Cardiac muscle cell (in vitro differentiated cells and primary cell): ENCODE data around the gene CUEDC1. TPM values are rescaled to one million over a fixed set of nuclear protein-coding genes. Genes with fewer than 3 reads are reported as not detected.

Experiments
- DNase-seq, 2 donors: peaks; one replicate each; pipeline versions ENCODE4 v3.0.0 to v3.0.0-alpha.2; 2010 to 2017; ENCODE audit warnings: low read depth in 1 of 2, low spot score in 1 of 2
- H3K27ac ChIP-seq: fragments of 200-600 bp; sonication (generic); 2 replicates; pipeline ENCODE4 v1.5.1; 2016
- H3K27me3 ChIP-seq: fragments of 200-600 bp; sonication (generic); 2 replicates; pipeline ENCODE4 v1.6.0; 2016; ENCODE audit warnings: control low read depth
- H3K36me3 ChIP-seq: fragments of 200-600 bp; sonication (generic); 2 replicates; pipeline ENCODE4 v1.5.1; 2016; ENCODE audit warnings: control low read depth
- H3K4me1 ChIP-seq: fragments of 200-600 bp; sonication (generic); 2 replicates; pipeline ENCODE4 v1.8.1; 2017; ENCODE audit warnings: low read depth, mild to moderate bottlenecking, mixed run types
- H3K4me3 ChIP-seq: fragments of 200-600 bp; sonication (generic); 2 replicates; pipeline ENCODE4 v1.5.1; 2016; ENCODE audit warnings: mild to moderate bottlenecking
- H3K9me3 ChIP-seq: fragments of 200-600 bp; sonication (generic); 2 replicates; pipeline ENCODE4 v1.5.1; 2017; ENCODE audit warnings: low read depth, mild to moderate bottlenecking, control low read depth
- polyA plus RNA-seq: library from polyadenylated mRNA; unstranded; fragments of >200 nt; fragmentation: Nextera tagmentation; extraction: Ambion mirVana; gene quantifications from 2 replicates; pipeline ENCODE4 v1.2.1, GENCODE V29; 2016
- total RNA-seq: library from RNA; depleted of rRNA; stranded (reverse); fragments of >200 nt; gene quantifications from 2 replicates; pipeline ENCODE4 v1.2.3, GENCODE V29; 2016
- TF ChIP-seq, protein P1 (sequence below): IDR thresholded peaks from 2 replicates; pipeline ENCODE4 v1.5.1; 2012; ENCODE audit warnings: low read depth, mild to moderate bottlenecking, low read length

Gene CUEDC1
- total and polyA plus RNA-seq, 2 experiments from 2014 or later, result 10.9 to 18.3 TPM

- Histone ChIP-seq H3K27ac (no peak overlapping the region), H3K4me3 (no peak overlapping the region), H3K9me3 (no peaks in the 10 kb centered on the region), H3K4me1 (no peaks in the 10 kb centered on the region), H3K36me3 (no peaks in the 10 kb centered on the region), H3K27me3 (peaks cover 3% of the 10 kb centered on the region)
- DNase-seq, result no peak
- TF ChIP-seq, protein P1, sequence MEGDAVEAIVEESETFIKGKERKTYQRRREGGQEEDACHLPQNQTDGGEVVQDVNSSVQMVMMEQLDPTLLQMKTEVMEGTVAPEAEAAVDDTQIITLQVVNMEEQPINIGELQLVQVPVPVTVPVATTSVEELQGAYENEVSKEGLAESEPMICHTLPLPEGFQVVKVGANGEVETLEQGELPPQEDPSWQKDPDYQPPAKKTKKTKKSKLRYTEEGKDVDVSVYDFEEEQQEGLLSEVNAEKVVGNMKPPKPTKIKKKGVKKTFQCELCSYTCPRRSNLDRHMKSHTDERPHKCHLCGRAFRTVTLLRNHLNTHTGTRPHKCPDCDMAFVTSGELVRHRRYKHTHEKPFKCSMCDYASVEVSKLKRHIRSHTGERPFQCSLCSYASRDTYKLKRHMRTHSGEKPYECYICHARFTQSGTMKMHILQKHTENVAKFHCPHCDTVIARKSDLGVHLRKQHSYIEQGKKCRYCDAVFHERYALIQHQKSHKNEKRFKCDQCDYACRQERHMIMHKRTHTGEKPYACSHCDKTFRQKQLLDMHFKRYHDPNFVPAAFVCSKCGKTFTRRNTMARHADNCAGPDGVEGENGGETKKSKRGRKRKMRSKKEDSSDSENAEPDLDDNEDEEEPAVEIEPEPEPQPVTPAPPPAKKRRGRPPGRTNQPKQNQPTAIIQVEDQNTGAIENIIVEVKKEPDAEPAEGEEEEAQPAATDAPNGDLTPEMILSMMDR, result no peak
Measured at GRCh38 chr17:57862694-57863667, 92.2 kb downstream of the CUEDC1 start.

DNA sequence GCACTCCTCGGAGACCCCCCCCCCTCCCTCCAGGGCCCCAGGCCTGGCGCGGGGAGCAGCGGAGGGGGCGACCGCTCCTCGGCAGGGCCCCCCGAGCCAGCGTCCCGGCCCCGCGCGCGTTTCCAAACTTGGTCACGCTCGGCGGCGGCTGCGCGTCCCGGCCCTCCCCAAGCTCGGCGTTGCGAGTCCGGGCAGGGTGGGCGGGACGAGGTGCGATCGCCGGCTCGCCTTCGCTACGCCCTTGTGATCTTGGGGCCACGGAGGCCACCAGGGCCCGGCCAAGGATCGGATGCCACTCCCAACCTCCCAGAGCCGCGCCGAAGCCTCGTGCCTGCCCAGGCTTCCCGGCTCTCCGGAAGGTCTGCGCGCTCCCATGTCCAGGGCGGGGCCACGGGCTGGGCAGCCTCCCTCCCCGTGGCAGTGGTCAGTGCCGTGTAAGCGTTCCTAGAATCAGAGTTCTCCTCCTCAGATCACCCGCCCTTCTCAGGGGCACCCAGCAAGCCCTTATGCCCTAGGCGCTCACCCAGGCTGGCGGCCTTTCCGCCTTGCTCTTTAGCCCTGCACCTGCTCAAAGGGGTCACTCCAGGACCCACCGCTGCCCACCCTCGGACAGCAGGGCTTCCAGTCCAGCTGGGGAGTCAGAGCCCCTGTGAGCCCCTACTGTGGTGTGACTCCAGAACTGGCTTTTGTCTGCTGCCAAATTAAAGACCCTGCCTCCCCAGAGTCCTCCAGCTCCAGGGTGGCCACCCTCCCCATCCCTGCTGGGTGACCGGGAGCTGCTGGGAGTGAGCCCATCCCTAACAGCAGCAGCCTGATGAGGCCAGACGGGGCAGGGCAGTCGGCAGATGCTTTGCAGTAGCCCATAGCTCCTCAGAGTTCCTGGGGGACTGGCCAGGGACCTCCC lies 93.2 kb downstream of the CUEDC1 start:
- no peaks in the 10 kb centered on the region for H3K4me1 ChIP-seq
- TF ChIP-seq, protein P1, result no peak
- H3K4me3 ChIP-seq, result peak overlapping the region; percentile 24
- no peaks in the 10 kb centered on the region for H3K9me3 ChIP-seq
- no peaks in the 10 kb centered on the region for H3K36me3 ChIP-seq
- H3K27ac ChIP-seq, result no peak overlapping the region
- DNase-seq, result peak; percentile 46 to 49
- peaks cover 3% of the 10 kb centered on the region for H3K27me3 ChIP-seq

DNA sequence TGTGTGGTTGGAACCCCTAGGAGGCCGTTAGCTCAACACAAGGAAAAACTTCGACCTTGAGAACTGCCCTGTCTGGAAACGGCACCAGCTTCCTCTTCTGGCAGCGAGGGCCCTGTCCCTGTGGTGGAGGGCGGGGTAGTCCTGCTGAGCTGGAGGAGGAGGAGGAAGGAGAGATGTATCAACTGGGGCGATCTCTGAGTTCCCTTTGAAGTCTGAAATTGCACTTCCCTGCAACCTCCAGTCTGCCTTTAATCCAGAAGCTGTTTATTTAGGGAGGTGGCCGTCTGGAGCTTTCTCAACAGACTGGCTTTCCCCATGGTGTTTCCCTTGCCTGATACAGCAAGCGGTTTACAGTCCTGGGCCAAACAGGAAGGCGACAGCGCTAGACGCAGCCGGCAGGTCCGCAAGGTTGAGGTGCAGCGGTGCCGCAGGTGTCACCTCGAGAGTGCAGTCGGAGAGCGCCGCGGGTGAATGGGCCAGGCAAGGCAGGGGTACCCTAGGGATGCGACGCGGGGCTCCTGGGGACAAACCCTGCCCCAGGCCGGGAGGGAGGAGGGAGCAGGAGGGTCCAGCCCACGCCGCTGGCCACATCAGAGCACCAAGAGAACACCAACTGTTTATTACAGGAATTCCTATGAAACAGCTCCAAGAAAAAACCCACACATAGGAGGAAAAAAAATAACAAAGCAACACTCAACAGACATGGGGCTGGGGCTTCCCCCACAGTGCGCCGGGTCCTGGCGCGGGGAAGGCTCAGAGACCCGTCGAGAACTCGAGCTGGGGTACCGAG lies 94.0 kb downstream of the CUEDC1 start:
- no peaks in the 10 kb centered on the region for H3K36me3 ChIP-seq
- no peaks in the 10 kb centered on the region for H3K4me1 ChIP-seq
- H3K27me3 ChIP-seq, result peaks cover 3% of the 10 kb centered on the region
- H3K27ac ChIP-seq, result no peak overlapping the region
- peak overlapping the region; percentile 24 for H3K4me3 ChIP-seq
- TF ChIP-seq, protein P1, result no peak
- H3K9me3 ChIP-seq, result no peaks in the 10 kb centered on the region
- DNase-seq, result no peak

DNA sequence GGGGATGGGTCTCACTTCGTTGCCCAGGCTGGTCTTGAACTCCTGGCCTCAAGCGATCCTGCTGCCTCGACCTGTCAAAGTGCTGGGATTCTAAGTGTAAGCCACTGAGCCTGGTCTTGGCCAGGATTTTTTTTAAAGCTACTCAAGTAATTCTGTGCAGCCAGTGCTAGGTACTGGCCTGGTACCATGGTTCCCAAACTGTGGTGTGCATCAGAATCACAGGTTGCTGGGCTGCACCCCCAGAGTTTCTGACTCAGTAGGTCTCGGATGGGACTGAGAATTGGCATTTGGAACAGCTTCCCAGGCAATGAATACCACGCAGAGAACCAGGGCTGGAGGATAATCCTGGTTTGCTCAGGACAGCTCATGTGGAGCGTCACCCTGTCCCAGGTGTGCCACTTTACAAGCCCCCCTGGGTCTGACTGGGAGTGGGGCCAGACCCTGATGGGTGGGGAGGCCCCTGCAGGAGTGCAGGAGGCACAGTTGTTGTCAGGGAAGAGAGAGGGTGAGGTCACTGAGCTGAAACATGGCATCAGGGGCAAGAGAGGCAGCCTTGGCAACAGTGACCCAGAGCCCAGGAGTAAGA lies 94.7 kb downstream of the CUEDC1 start:
- Histone ChIP-seq H3K9me3 (no peaks in the 10 kb centered on the region), H3K36me3 (no peaks in the 10 kb centered on the region), H3K4me1 (peaks cover 4% of the 10 kb centered on the region), H3K4me3 (no peak overlapping the region), H3K27me3 (peaks cover 3% of the 10 kb centered on the region), H3K27ac (no peak overlapping the region)
- TF ChIP-seq, protein P1, result no peak
- DNase-seq, result no peak
